Measurements from ENCODE around the gene SYT1.

The SYT1 gene

DNA sequence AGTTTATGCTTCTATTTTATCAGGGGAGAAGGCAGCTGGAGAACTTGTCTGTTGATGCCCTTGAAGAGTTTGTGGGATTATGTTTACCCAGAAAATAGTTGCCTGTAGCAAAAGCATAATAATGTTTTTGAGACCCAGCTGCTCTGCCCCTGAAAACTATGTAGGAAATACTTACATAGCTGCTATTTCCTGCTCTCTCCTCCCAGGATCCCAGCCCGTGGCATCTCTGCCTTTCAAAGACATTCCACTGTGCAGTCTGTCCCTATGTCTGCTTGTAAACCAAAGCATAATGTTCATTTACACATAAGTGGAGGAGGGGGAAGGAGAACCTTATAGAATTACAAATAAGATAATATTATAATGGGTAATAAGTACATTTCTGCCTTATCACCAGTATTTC lies 198.7 kb downstream of the SYT1 start:
- DNase-seq, result no peak

DNA sequence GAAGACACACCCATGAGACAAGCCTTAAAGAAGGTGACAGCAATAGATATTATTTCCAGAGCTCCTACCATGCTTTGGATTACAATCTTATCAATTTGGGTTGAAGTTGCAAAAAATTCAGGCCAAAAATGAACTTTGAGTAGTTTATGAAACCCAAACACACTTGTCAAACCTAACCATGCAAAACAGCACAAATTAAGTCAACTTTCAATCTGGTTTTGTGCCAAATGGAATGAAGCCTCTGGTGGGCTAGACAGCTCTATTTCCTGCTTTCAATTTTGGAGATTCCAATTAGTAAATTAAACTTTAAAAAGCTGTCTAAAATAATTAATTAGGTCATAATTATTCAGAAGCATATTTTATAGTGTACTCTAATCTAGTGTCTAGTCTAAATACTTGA lies 203.4 kb downstream of the SYT1 start:
- no peak for DNase-seq

DNA sequence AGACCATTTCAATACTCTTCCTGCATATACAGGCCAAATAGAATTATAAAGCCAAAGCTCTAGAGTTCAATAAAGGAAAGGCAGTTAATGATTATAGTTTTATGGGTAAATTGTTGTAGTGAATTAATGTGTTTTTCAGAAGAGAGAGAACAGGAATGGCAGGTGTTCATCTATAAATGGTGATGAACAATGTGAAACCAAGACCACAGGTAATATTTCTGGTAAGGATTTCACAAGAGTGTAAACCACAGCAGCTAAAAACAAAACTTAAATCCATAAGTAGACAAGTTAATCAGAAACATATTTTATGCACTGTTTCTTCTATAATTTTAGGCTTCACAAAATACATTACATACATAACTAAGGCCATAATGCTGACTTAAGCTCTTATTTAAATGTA lies 204.4 kb downstream of the SYT1 start:
- no peak for DNase-seq

DNA sequence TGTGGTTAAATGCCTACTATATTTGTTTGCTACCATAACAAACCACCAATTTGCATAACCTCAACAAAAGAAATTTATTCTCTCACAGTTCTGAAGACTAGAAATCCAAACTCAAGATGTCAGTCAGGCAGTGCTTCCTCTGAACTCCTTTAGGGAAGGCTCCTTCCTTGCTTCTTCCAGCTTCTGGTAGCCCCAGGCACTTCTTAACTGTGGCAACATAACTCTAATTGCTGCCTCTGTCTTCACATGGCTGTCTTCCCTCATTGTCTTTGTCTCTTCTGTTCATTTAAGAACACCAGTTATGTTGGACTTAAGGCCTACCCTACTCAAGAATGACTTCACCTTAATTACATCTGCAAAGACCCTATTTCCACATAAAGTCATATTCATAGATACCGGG lies 206.9 kb downstream of the SYT1 start:
- no peak for DNase-seq

- no peak for DNase-seq
These were observed 208.9 kb downstream of the SYT1 start for GRCh38 chr12:79073506-79073905.

GRCh38 chr12:79082595-79082994 lies 218.0 kb downstream of the SYT1 start:
- DNase-seq, result no peak

- peak; percentile 13 for DNase-seq
These were observed 218.6 kb downstream of the SYT1 start for GRCh38 chr12:79083181-79083580.

DNA sequence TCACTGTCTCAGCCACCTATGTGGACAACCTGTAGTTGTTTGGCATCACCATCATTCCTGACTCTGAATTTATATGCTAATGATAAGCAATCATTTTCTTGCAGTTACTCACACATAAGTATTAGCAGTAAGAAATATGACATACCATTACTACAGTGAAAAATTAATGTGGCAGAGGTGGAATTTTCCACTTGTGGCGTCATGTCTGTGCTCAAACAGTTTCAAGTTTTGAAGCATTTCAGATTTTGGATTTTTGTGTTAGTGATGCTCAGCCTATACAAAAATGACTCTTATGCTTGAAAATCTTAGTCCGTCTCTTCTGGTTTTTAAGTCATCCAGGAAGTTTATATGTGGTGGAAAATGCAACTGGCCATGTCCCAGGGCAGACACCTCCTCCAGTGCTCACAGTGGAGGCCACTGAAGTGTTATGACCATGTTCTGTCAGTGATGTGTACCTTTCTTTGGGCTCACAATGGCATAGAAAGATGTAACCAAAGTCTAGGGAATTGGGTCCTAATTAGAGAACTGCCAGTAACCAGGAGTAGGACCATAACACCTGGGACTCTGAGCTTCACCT lies 220.6 kb downstream of the SYT1 start:
- no peak for DNase-seq

DNA sequence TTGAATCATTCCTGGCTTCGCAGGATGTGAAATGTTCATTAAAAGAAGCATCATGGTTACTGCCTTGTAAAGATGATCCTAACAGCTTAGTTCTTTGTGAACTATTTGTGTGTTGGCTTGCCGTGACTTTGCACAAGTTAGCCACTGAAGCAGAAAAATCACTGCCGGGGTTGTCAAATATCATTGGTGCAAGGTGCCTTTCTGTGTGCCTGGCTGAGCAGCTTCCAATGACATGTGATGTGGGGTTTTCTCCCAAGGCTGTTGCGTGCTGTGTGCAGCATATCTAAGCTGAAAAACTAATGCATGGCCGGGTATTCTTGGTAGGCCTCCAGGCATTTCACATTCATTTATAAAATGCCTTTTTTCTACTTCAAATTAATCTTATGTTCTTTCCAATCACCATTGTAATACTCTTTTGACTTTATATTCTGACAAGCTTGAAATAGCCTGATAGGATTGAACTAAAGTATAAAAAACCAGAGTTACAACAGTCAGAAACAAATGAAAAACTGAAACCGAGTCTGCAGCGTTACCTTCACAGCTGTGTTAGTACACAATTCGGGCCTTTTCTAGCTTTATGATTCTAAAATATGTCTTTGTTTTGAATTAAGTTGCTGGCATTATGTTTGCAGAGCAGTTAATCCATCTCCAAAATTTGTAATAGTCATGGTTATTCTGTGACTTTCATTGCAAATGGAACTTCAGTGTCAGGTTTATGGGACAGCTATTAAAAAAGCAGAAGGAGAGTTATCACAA lies 222.1 kb downstream of the SYT1 start:
- DNase-seq, result no peak

- DNase-seq, result no peak
These were observed 234.0 kb downstream of the SYT1 start for GRCh38 chr12:79098530-79098929.

DNA sequence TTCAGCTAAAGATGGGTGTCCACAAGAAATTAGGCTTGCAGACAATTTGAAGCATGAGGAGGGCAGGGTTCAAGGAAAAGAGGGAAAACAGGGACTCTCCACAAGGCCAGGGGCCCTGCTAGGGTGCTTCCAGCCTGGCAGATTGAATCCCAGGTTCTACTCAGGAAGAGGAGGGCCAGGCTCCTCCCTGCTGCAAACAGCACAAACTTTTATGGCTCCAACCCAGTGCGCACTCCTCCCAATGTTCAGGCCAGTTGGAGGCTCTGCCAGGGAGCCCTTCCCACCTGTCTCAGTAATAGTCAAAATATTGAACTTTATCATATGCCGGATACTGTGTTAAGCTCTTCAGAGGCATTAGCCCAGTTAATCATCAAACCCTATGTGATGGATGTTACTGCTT lies 244.4 kb downstream of the SYT1 start:
- no peak for DNase-seq

DNA sequence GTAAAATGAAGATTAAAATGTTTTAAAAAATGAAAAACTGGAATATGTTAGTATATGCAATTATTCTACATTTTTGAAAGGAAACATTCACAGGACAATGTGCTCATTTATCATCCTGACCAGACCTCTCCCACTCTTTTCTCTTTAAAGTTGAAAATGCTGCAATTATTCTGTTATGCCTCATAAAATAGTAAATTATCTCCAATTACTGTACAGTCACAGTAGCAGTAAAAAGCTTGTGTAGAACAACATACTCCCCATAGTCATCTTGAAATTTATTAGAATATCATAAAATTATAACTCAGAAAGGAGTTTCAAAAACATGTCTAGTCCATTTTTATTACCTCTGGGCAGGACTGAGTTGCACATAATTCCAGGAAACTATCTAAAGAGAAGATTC lies 250.3 kb downstream of the SYT1 start:
- DNase-seq, result peak; percentile 25

- no peak for DNase-seq
These were observed 251.2 kb downstream of the SYT1 start for GRCh38 chr12:79115743-79116142.

DNA sequence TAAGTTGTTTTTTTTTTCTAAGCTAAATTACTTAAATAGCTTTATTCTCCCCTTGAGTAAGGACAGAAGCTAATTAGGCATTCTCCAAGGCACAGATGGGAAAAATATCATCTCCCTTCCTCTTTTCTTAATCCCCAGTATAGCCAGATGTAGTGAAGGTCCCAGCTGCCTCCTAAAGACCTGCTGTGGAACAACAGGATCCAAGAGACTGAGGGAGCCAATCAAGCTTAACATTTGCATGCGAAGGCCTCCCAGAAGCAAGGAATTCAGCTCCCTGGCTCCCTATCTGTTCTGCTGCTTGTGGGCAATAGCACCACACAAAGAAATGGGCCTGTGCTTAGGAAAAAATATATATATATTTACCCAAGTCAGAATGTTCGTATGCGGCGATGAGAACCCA lies 255.2 kb downstream of the SYT1 start:
- no peak for DNase-seq

- DNase-seq, result no peak
These were observed 256.9 kb downstream of the SYT1 start for GRCh38 chr12:79121486-79121885.

GRCh38 chr12:79124385-79124784 lies 259.8 kb downstream of the SYT1 start:
- no peak for DNase-seq

DNA sequence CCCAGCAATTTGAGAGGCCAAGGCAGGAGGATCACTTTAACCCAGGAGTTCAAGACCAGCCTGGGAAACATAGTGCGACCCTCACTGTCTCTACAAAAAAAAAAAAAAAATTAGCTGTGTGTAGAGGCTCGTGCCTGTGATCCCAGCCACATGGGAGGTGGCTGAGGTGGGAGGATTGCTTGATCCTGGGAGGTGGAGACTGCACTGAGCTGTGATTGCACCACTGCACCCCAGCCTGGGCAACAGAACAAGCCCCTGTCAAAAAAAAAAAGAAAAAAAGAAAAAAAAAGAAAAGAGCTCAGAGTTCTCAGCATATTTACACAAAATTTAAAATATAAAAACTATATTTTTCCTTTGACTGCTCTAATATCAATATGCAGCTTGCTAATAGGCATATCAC lies 260.8 kb downstream of the SYT1 start:
- no peak for DNase-seq

DNA sequence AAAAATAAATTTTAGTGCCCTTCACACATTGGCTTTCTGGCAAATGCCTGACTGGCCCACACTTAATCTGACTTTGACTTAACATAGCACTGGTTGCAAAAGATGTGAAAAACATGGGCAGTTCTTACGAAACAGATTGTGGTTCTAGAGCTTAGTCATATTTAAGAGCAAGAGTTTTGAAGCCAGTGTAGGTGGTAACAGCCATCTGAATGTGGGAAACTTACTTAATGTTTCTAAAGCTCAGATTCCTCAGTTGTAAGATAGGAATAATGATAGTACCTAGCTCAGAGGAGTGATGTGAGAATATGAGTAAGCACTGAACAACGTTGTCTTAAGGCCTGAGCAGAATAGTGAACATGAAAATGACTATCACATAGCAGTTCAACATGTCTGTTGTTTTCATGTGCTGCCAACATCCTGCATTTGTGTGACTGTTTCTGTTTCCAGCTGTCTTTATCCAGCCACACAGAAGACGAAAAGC lies 262.7 kb downstream of the SYT1 start:
- DNase-seq, result no peak

DNA sequence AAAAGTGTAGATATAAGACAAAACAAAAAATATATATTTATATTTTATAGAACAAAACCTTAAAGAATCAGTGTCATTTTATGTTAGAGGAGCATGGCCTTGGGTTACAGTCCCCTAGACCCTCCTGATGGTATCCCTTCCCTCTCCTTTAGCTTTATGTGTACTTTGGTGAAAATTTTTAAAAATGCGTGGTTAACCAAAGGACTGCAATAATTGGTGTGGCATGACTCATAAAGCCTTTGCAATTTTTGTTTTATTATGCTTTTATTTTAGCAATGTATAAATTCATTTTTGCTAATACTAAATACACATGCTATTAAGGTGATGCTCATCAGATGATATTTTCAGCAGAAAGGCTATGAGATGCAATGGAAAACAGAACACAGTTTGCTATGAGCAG lies 264.4 kb downstream of the SYT1 start:
- no peak for DNase-seq

DNA sequence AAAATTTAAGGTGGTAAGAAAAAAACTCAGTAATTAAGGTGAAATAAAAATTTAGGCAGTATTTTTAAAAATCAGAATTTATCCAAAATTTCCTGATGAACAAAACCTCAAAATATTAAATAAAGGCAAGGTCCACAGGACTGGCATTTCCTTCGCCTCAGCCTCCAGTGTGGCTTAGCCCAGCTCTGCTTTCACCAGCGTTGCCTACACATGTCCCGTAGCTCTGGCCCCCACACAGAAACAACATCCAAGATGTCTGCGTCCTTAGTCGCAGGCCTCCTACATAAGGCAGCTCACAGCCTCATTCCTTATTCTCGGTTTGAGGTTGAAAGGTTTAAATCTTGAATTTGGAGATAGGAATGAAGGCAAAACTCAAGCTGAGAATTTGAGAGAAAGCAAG lies 274.3 kb downstream of the SYT1 start:
- no peak for DNase-seq

- DNase-seq, result no peak
These were observed 276.1 kb downstream of the SYT1 start for GRCh38 chr12:79140711-79141110.

DNA sequence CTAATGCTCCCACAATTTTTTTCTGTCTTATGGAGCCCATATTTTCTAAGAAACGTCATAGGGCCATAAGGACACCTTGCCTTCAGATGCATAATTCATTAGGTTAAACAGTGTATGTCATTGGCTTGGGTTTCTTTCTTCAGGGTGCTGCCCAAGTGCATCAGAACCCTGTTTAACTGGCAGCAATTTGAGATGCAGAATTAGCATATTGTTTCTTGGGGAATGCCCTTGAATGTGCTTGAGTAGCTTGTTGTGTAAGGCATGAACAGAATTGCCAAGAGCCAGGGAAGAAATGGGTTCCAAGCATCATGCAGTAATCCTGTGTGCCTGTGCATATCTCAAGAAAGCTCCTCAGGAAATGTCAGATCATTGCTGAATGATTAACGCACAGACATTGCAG lies 277.2 kb downstream of the SYT1 start:
- no peak for DNase-seq

- peak; percentile 77 for DNase-seq
These were observed 279.2 kb downstream of the SYT1 start for GRCh38 chr12:79143803-79144202.

DNA sequence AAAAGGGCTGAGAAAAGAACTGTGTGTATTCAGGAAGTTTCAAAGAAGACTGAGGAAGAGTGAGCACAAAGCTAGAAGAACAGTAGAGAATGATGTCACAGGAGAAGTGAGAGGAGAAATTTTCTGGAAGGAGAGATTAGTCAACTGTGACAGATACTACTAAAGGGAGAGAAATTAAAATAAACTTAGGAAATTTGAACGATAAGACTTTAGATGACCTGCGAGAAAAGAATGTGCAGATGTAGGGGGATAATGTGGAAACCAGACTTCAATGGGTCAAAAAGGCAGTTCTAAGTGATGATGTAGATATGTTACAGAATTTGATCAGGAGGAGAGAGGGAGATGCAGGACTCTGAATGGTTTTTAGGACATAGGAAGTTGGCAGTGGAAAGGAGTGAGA lies 287.4 kb downstream of the SYT1 start:
- no peak for DNase-seq

DNA sequence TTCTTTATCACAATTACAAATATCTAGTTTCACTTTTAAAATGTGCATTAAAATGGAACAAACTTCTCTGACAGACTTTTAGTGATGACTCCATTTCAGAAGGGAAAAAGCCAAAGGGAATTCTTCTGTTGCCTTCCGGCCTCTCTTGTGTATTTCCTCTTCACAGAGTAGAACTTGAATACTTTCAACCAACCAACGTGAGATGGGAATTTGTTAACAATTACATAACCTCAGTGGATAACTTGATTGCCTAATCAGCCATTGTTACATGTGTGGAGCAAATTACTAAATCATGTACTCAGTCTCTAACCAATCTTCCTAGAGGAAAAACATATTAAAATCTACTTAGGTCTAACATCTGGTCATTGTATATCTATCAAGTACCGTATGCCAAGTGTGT lies 291.1 kb downstream of the SYT1 start:
- DNase-seq, result no peak
